GM12878 (cell line): ENCODE measurements around the gene AP3M1. TPM values are rescaled to one million over a fixed set of nuclear protein-coding genes. Genes with fewer than 3 reads are reported as not detected.

ENCODE experiments used
- ATAC-seq: fragments of 200-7000 bp; cut with Tn5 transposase; 3 replicates; pipeline ENCODE4 v1.9.1; 2020; ENCODE audit warnings: mild to moderate bottlenecking, moderate library complexity
- BruUV-seq: library from RNA; stranded (reverse); fragments of 400-500 nt; replicated peaks from 2 replicates; lab custom pipeline; 2021; lab: Mats Ljungman, UMichigan
- CTCF ChIA-PET: fragments of 300-600 bp; sonication (Branson Sonifier 250); formaldehyde crosslinking; extraction: SDS; loops from one replicate; lab custom pipeline; 2021; ENCODE audit warnings: inconsistent platforms; lab: Yijun Ruan, JAX
- POLR2A ChIA-PET: fragments of 350-600 bp; formaldehyde crosslinking; extraction: SDS; loops from one replicate; lab custom pipeline; 2021; ENCODE audit warnings: inconsistent platforms; lab: Charles Lee
- RAD21 ChIA-PET: fragments of 300-600 bp; sonication (Branson Sonifier 250); formaldehyde crosslinking; loops from one replicate; lab custom pipeline; 2023; ENCODE audit warnings: antibody characterized with exemption; ENCODE audit not compliant: unreplicated experiment; lab: Charles Lee
- SMC1A ChIA-PET: fragments of 300-600 bp; sonication (Branson Sonifier 250); formaldehyde crosslinking; loops from one replicate; lab custom pipeline; 2023; ENCODE audit not compliant: unreplicated experiment, uncharacterized antibody; lab: Charles Lee
- DNase-seq: peaks from one replicate; pipeline ENCODE4 v3.0.0-alpha.2; 2011; ENCODE audit warnings: low read depth, low spot score
- FAIRE-seq: peaks from 3 replicates; lab custom pipeline; 2011; peaks lifted over from hg19 to GRCh38; lab: Jason Lieb, UNC
- H2AFZ ChIP-seq: 2 replicates; pipeline ENCODE4 v1.6.0; 2011; ENCODE audit warnings: low read depth, low read length, control low read depth; ENCODE audit not compliant: control insufficient read depth
- H3K27ac ChIP-seq: 2 replicates; pipeline ENCODE4 v1.5.1; 2011; ENCODE audit warnings: control low read depth; ENCODE audit not compliant: control insufficient read depth, insufficient read depth
- H3K27me3 ChIP-seq, 2 experiments: replicated peaks in 1 of 2; 2 replicates each; pipeline versions ENCODE4 v1.6.0 to v1.6.1; 2011; ENCODE audit warnings: low read length in 1 of 2; ENCODE audit not compliant: control insufficient read depth in 2 of 2, insufficient read depth in 2 of 2
- H3K36me3 ChIP-seq, 2 experiments: 2 replicates each; pipeline ENCODE4 v1.5.1; 2011; ENCODE audit warnings: low read length in 1 of 2; ENCODE audit not compliant: control insufficient read depth in 2 of 2, insufficient read depth in 2 of 2
- H3K4me1 ChIP-seq: 2 replicates; pipeline ENCODE4 v1.6.1; 2011; ENCODE audit warnings: mild to moderate bottlenecking, low read length, moderate library complexity, mixed read lengths; ENCODE audit not compliant: control insufficient read depth, insufficient read depth
- H3K4me2 ChIP-seq: 2 replicates; pipeline ENCODE4 v1.6.0; 2011; ENCODE audit warnings: control low read depth; ENCODE audit not compliant: control insufficient read depth, insufficient read depth
- H3K4me3 ChIP-seq: fragments of 200-600 bp; sonication (generic); 2 replicates; pipeline ENCODE4 v1.5.1; 2016
- H3K79me2 ChIP-seq: 2 replicates; pipeline ENCODE4 v1.6.0; 2011; ENCODE audit warnings: low read length; ENCODE audit not compliant: control insufficient read depth, insufficient read depth
- H3K9ac ChIP-seq: 2 replicates; pipeline ENCODE4 v1.8.0; 2011; ENCODE audit warnings: low read length, control low read depth, mixed read lengths; ENCODE audit not compliant: control insufficient read depth, insufficient read depth
- H3K9me3 ChIP-seq: replicated peaks from 3 replicates; pipeline ENCODE4 v1.5.1; 2011; ENCODE audit warnings: mild to moderate bottlenecking, low read length; ENCODE audit not compliant: control insufficient read depth, insufficient read depth
- H4K20me1 ChIP-seq: 2 replicates; pipeline ENCODE4 v1.6.0; 2011; ENCODE audit not compliant: control insufficient read depth, insufficient read depth
- MXI1 ChIP-seq: fragments of 150-350 bp; IDR thresholded peaks from 2 replicates; pipeline ENCODE4 v1.6.1; 2011; ENCODE audit warnings: low read depth, mild to moderate bottlenecking, inconsistent platforms, low read length, improper control_type of control experiment
- SMAD1 ChIP-seq: fragments of 450-650 bp; IDR thresholded peaks from 2 replicates; pipeline ENCODE4 v1.6.1; 2018; ENCODE audit warnings: mild to moderate bottlenecking, low read depth; ENCODE audit not compliant: partially characterized antibody
- TARDBP ChIP-seq: IDR thresholded peaks from 2 replicates; pipeline ENCODE4 v1.6.1; 2016; ENCODE audit warnings: borderline replicate concordance
- ZNF622 ChIP-seq: fragments of 450-650 bp; IDR thresholded peaks from 2 replicates; pipeline ENCODE4 v1.6.1; 2017; ENCODE audit warnings: mild to moderate bottlenecking, inconsistent platforms
- WGBS: methylation state at CpG from one replicate; pipeline ENCODE4 v1.1.6; 2016; ENCODE audit warnings: low lambda C conversion rate; ENCODE audit not compliant: insufficient replicate concordance, insufficient coverage; ENCODE audit errors: missing lambda C conversion rate; 5-methylcytosine and 5-hydroxymethylcytosine counted together
- in situ Hi-C: fragments of 300-500 bp; cut with MboI; formaldehyde crosslinking; loops from 9 replicates; pipeline ENCODE4 v1.14.3; 2018; ENCODE audit warnings: mixed read lengths
- intact Hi-C: fragments of 100-400 bp; cut with micrococcal nuclease; formaldehyde crosslinking; loops from one replicate; pipeline ENCODE4 v1.14.2; 2022; ENCODE audit not compliant: unreplicated experiment
- polyA plus RNA-seq, 11 experiments: library from polyadenylated mRNA; depleted of rRNA in 4 of 11; unstranded in 6 of 11; stranded (reverse) in 5 of 11; fragments of >200 nt; fragmentation: Nextera tagmentation in 4 of 11; fragmentation: Illumina TruSeq in 1 of 11; extraction: Ambion mirVana in 4 of 11; extraction: Trizol in 1 of 11; gene quantifications; 1 replicate in 1 of 11; 2 replicates in 10 of 11; pipeline versions ENCODE4 v1.2.1 to v1.2.3, GENCODE V29; 2011 to 2016; ENCODE audit warnings: inconsistent platforms in 2 of 11, missing spikeins in 2 of 11, low read depth in 1 of 11
- total RNA-seq, 4 experiments: library from RNA; depleted of rRNA in 3 of 4; stranded (reverse); fragments of >200 nt in 3 of 4; fragmentation: Illumina TruSeq in 1 of 4; extraction: Trizol in 1 of 4; gene quantifications; 2 replicates each; pipeline versions ENCODE4 v1.2.1 to v1.2.3, GENCODE V29; 2013 to 2021

The AP3M1 gene
- total and polyA plus RNA-seq, 10 of the 15 experiments (the other 5 are each of a cell fraction or from before 2014, with no cell fraction given) = 22.1 to 83.4 (median 47.7) TPM

- TF ChIP-seq ZNF622 = no peak
- no peak for TF ChIP-seq TARDBP
- TF ChIP-seq, all 136 proteins: peak for 0
These were observed 16.5 kb downstream of the AP3M1 start (continued) for GRCh38 chr10:74133923-74134820.

DNA sequence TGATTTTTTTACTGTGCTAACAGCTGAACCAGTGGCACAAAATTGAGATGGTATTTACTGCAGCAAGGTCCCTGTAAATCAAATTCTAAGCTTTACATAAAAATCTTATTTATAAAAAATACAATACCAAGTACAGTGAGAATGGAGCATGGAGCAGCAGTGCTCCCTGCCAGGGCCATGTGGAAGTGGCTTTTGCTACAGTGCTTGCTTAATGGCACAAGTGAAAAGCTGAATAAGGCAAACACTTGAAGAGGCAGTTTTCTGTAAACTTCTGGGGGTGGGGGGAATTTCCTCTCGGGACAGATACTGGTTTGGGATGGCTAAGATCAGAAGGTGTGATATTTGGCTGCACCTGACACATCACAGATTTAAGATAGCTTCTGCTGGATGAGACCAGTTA, 27.5 kb downstream of the AP3M1 start:
- Histone ChIP-seq H2AFZ (no peak overlapping the region), H3K27ac (no peak overlapping the region), H3K36me3 (peaks cover 7 to 40% of the 10 kb centered on the region in 2 experiments), H3K4me2 (no peak overlapping the region), H3K79me2 (no peaks in the 10 kb centered on the region), H3K9ac (no peak overlapping the region), H3K4me3 (no peak overlapping the region), H3K4me1 (peaks cover 1% of the 10 kb centered on the region; the same call in 1 of the 2 replicates)
- no peak for FAIRE-seq
- no TSS peak for BruUV-seq
- CTCF ChIA-PET = interaction anchor here (0.8 to 5.1 kb wide), 11 partner anchors 10 to 243 kb away, joined by 3 to 26 read pairs (median 5); no protein-coding TSS in a partner anchor
- no peak for ATAC-seq
- SMC1A ChIA-PET = interaction anchor here (0.6 to 3.8 kb wide), 13 partner anchors 10 to 236 kb away, joined by 3 to 23 read pairs (median 3); no protein-coding TSS in a partner anchor
- no peak for DNase-seq
- POLR2A ChIA-PET = interaction anchor here (0.6 to 0.7 kb wide), 3 partner anchors 119 to 1005 kb away, joined by 3 read pairs; no protein-coding TSS in a partner anchor
- intact Hi-C loops (loop anchor here (10.0 kb wide), 1 partner anchor 972 kb away; a partner anchor contains a TSS), in situ Hi-C loops (no loop called here)
- 0% methylated on average over 1 of the region's 1 CpG for WGBS
- RAD21 ChIA-PET = interaction anchor here (1.2 to 1.3 kb wide), 2 partner anchors 111 to 113 kb away, joined by 3 to 4 read pairs; no protein-coding TSS in a partner anchor
- TF ChIP-seq MXI1 (no peak), SMAD1 (no peak)
- TF ChIP-seq, all 136 proteins: peak for 0
- Histone ChIP-seq H4K20me1 (no peaks in the 10 kb centered on the region), H3K27me3 (no peaks in the 10 kb centered on the region), H3K9me3 (no peaks in the 10 kb centered on the region)
